Astrocyte (in vitro differentiated cells and primary cell): Measurements from ENCODE around the gene POGLUT3. TPM values are rescaled to one million over a fixed set of nuclear protein-coding genes. Genes with fewer than 3 reads are reported as not detected.
A peak's percentile ranks its signal among the peaks of the same experiment; 100 is the strongest.

Source experiments
- DNase-seq: peaks from one replicate; pipeline ENCODE4 v3.0.0-alpha.2; 2010; ENCODE audit warnings: low read depth
- FAIRE-seq: peaks from 2 replicates; lab custom pipeline; 2011; peaks lifted over from hg19 to GRCh38; lab: Jason Lieb, UNC
- H2AFZ ChIP-seq: 2 replicates; pipeline ENCODE4 v1.6.0; 2012; ENCODE audit warnings: low read depth, low read length, inconsistent platforms
- H3K27ac ChIP-seq: 2 replicates; pipeline ENCODE4 v1.5.1; 2011; ENCODE audit warnings: low read depth, low read length, inconsistent platforms
- H3K27me3 ChIP-seq: 2 replicates; pipeline ENCODE4 v1.6.0; 2011; ENCODE audit warnings: low read length, inconsistent platforms; ENCODE audit not compliant: insufficient read depth
- H3K36me3 ChIP-seq: 2 replicates; pipeline ENCODE4 v1.5.1; 2011; ENCODE audit warnings: low read length, inconsistent platforms; ENCODE audit not compliant: insufficient read depth
- H3K4me1 ChIP-seq: 2 replicates; pipeline ENCODE4 v1.5.1; 2011; ENCODE audit warnings: low read length, inconsistent platforms; ENCODE audit not compliant: insufficient read depth
- H3K4me2 ChIP-seq: 2 replicates; pipeline ENCODE4 v1.6.0; 2012; ENCODE audit warnings: low read length, inconsistent platforms
- H3K4me3 ChIP-seq: 2 replicates; pipeline ENCODE4 v1.5.1; 2011; ENCODE audit warnings: low read depth, mild to moderate bottlenecking, low read length, inconsistent platforms; ENCODE audit not compliant: insufficient read depth
- H3K79me2 ChIP-seq: 2 replicates; pipeline ENCODE4 v1.6.0; 2012; ENCODE audit warnings: mild to moderate bottlenecking, low read length, inconsistent platforms; ENCODE audit not compliant: insufficient read depth
- H3K9ac ChIP-seq: 2 replicates; pipeline ENCODE4 v1.6.0; 2012; ENCODE audit warnings: mild to moderate bottlenecking, low read length, inconsistent platforms
- H3K9me3 ChIP-seq: 2 replicates; pipeline ENCODE4 v1.5.1; 2012; ENCODE audit warnings: low read depth, mild to moderate bottlenecking, low read length, inconsistent platforms; ENCODE audit not compliant: insufficient read depth
- H4K20me1 ChIP-seq: 2 replicates; pipeline ENCODE4 v1.6.0; 2012; ENCODE audit warnings: low read length, inconsistent platforms; ENCODE audit not compliant: insufficient read depth
- H3K27ac Mint-ChIP-seq: one replicate; pipeline ENCODE4 v1.8.0; 2021; ENCODE audit warnings: mild to moderate bottlenecking, mixed read lengths; ENCODE audit not compliant: unreplicated experiment
- H3K27me3 Mint-ChIP-seq: one replicate; pipeline ENCODE4 v1.8.0; 2021; ENCODE audit warnings: low read depth, mixed read lengths; ENCODE audit not compliant: unreplicated experiment
- H3K36me3 Mint-ChIP-seq: one replicate; pipeline ENCODE4 v1.8.0; 2021; ENCODE audit warnings: low read depth, mixed read lengths; ENCODE audit not compliant: unreplicated experiment
- H3K4me1 Mint-ChIP-seq: one replicate; pipeline ENCODE4 v1.8.0; 2021; ENCODE audit warnings: low read depth, mixed read lengths; ENCODE audit not compliant: unreplicated experiment
- H3K4me3 Mint-ChIP-seq: one replicate; pipeline ENCODE4 v1.8.0; 2021; ENCODE audit warnings: mild to moderate bottlenecking, moderate library complexity, mixed read lengths; ENCODE audit not compliant: unreplicated experiment
- H3K9me3 Mint-ChIP-seq: one replicate; pipeline ENCODE4 v1.8.0; 2021; ENCODE audit warnings: mild to moderate bottlenecking, mixed read lengths; ENCODE audit not compliant: unreplicated experiment
- CTCF ChIP-seq: IDR thresholded peaks from 2 replicates; pipeline ENCODE4 v1.5.1; 2011; ENCODE audit warnings: low read depth, mild to moderate bottlenecking, inconsistent platforms, low read length, moderate library complexity; ENCODE audit not compliant: insufficient read depth
- EZH2 ChIP-seq: IDR thresholded peaks from 2 replicates; pipeline ENCODE4 v1.6.1; 2012; ENCODE audit warnings: mild to moderate bottlenecking, low read length, inconsistent platforms; ENCODE audit not compliant: insufficient read depth
- total RNA-seq: library from RNA; stranded (reverse); gene quantifications from 2 replicates; pipeline ENCODE4 v1.2.1, GENCODE V29; 2021

Gene POGLUT3
- total RNA-seq, 1 donor from 2014 or later, result 18.5 TPM

GRCh38 chr11:108494182-108494581, 4.0 kb downstream of the POGLUT3 start:
- peak; percentile 13 for FAIRE-seq
- H3K27ac Mint-ChIP-seq, result no peak overlapping the region
- peaks cover 1% of the 10 kb centered on the region for H3K36me3 Mint-ChIP-seq

GRCh38 chr11:108491936-108492335, 6.2 kb downstream of the POGLUT3 start:
- Histone ChIP-seq H3K9me3 (no peaks in the 10 kb centered on the region), H3K27ac (no peak overlapping the region), H3K4me3 (no peak overlapping the region), H3K9ac (no peak overlapping the region), H3K4me1 (peaks cover 6% of the 10 kb centered on the region), H3K36me3 (peaks cover 3% of the 10 kb centered on the region), H2AFZ (no peak overlapping the region), H3K79me2 (peaks cover 46% of the 10 kb centered on the region), H3K4me2 (no peak overlapping the region), H3K27me3 (no peaks in the 10 kb centered on the region), H4K20me1 (no peaks in the 10 kb centered on the region)
- no peak overlapping the region for H3K27ac Mint-ChIP-seq
- no peak overlapping the region for H3K4me3 Mint-ChIP-seq
- peaks cover 6% of the 10 kb centered on the region for H3K36me3 Mint-ChIP-seq
- no peaks in the 10 kb centered on the region for H3K27me3 Mint-ChIP-seq
- no peaks in the 10 kb centered on the region for H3K9me3 Mint-ChIP-seq
- DNase-seq, result no peak
- H3K4me1 Mint-ChIP-seq, result peaks cover 6% of the 10 kb centered on the region
- FAIRE-seq, result no peak
- TF ChIP-seq EZH2 (no peak), CTCF (no peak)

More at GRCh38 chr11:108494182-108494581, 4.0 kb downstream of the POGLUT3 start:
- Mint-ChIP-seq H3K27me3 (no peaks in the 10 kb centered on the region), H3K9me3 (no peaks in the 10 kb centered on the region), H3K4me1 (peaks cover 6% of the 10 kb centered on the region), H3K4me3 (no peak overlapping the region)
- Histone ChIP-seq H3K79me2 (peaks cover 48% of the 10 kb centered on the region), H4K20me1 (no peaks in the 10 kb centered on the region), H3K4me3 (no peak overlapping the region), H3K27me3 (no peaks in the 10 kb centered on the region), H3K4me1 (peaks cover 11% of the 10 kb centered on the region), H3K36me3 (peaks cover 3% of the 10 kb centered on the region), H3K9ac (no peak overlapping the region), H2AFZ (no peak overlapping the region), H3K4me2 (no peak overlapping the region), H3K27ac (no peak overlapping the region), H3K9me3 (no peaks in the 10 kb centered on the region)
- DNase-seq, result no peak
- TF ChIP-seq CTCF (no peak), EZH2 (no peak)

GRCh38 chr11:108486828-108487227, 11.4 kb downstream of the POGLUT3 start:
- Histone ChIP-seq H4K20me1 (no peaks in the 10 kb centered on the region), H3K9me3 (no peaks in the 10 kb centered on the region), H3K4me3 (no peak overlapping the region), H3K4me1 (peaks cover 3% of the 10 kb centered on the region), H3K4me2 (no peak overlapping the region), H3K9ac (no peak overlapping the region), H3K79me2 (peaks cover 10% of the 10 kb centered on the region), H2AFZ (no peak overlapping the region), H3K36me3 (peaks cover 19% of the 10 kb centered on the region), H3K27ac (no peak overlapping the region), H3K27me3 (no peaks in the 10 kb centered on the region)
- Mint-ChIP-seq H3K9me3 (no peaks in the 10 kb centered on the region), H3K27ac (no peak overlapping the region), H3K36me3 (peaks cover 21% of the 10 kb centered on the region), H3K27me3 (no peaks in the 10 kb centered on the region), H3K4me1 (no peaks in the 10 kb centered on the region), H3K4me3 (no peak overlapping the region)
- no peak for FAIRE-seq
- no peak for DNase-seq
- no peak for TF ChIP-seq CTCF
- no peak for TF ChIP-seq EZH2
